CD1c-positive myeloid dendritic cell (primary cell): ENCODE results near the gene SIRT1.
"Not testable (repeated sequence)": the region's sequence is repeated elsewhere in the genome, so short reads cannot be mapped to it uniquely, and the experiment has no call there.

Source experiments
- DNase-seq: peaks from one replicate; pipeline ENCODE4 v3.0.0-alpha.2; 2016; ENCODE audit errors: extremely low spot score

Gene SIRT1

DNA sequence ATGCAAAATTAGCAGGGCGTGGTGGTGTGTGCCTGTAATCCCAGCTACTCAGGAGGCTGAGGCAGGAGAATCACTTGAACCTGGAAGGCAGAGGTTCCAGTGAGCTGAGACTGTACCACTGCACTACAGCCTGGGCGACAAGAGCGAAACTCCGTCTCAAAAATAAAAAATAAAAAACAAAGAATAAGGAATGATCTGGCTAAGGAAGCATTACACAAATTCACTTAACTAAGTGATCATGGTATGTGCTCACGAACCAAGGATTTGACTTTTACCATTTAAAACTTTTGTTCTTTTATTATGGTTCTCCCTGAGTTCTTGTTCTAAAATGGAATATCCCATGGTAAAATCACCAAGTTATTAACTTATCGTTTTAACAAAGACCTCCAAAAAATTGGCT, 71.2 kb downstream of the SIRT1 start:
- DNase-seq, result no peak

GRCh38 chr10:67959839-67960476, 75.5 kb downstream of the SIRT1 start:
- no peak for DNase-seq

- DNase-seq, result no peak
Observed at GRCh38 chr10:67965456-67965855, 81.0 kb downstream of the SIRT1 start.

GRCh38 chr10:67966035-67966434, 81.6 kb downstream of the SIRT1 start:
- not testable (repeated sequence) for DNase-seq
